ENCODE data around the gene OR10G8. TPM values are rescaled to one million over a fixed set of nuclear protein-coding genes. Genes with fewer than 3 reads are reported as not detected.

The OR10G8 gene
- total RNA-seq, 1 experiment from 2014 or later: not detected

GRCh38 chr11:123977731-123978347 lies 48.8 kb upstream of the OR10G8 start, which contains the start of gene OR10S1:
OR10S1 (minus strand) TSS chr11:123977781; CDS start chr11:123977664, 117 bp downstream.
- no peak within 1 kb of the TSS for H3K18ac ChIP-seq (ENCODE audit: insufficient read length, low read depth, low read length)
- H4K91ac ChIP-seq (ENCODE audit: insufficient read length, low read depth, low read length): no peak within 1 kb of the TSS
- no peak within 1 kb of the TSS; the same call in 1 of the 2 replicates for H3K14ac ChIP-seq (ENCODE audit: insufficient read depth, low read length)
- Mint-ChIP-seq H3K27ac (peak within 1 kb of the TSS in 1 of 3 experiments; percentile 18; a peak in 2 of 7 replicates), H3K27me3 (ENCODE audit: low read depth) (no peaks in the 10 kb centered on the region; the same call in 1 of the 2 replicates), H3K4me3 (no peak within 1 kb of the TSS), H3K9me3 (peaks cover 7 to 13% of the 10 kb centered on the region in 2 experiments), H3K36me3 (ENCODE audit: insufficient read depth in 1 of 3, low read depth in 3 of 3) (peaks cover 3 to 14% (median 6%) of the 10 kb centered on the region in 3 experiments; a peak in 5 of 7 replicates), H3K4me1 (peaks cover 14 to 15% of the 10 kb centered on the region in 2 experiments)
- H2BK5ac ChIP-seq (ENCODE audit: insufficient read length, low read length): no peak within 1 kb of the TSS
- H3K27ac ChIP-seq (ENCODE audit: insufficient read length, low read depth, low read length): no peak within 1 kb of the TSS
- H2AK5ac ChIP-seq (ENCODE audit: insufficient read length, low read length): no peak within 1 kb of the TSS
- no peak within 1 kb of the TSS for H2AFZ ChIP-seq (ENCODE audit: low read length)
- H2BK120ac ChIP-seq (ENCODE audit: low read depth, low read length, poor library complexity, severe bottlenecking): no peak within 1 kb of the TSS
- no peak within 1 kb of the TSS for H3K4me2 ChIP-seq (ENCODE audit: insufficient read depth, insufficient read length, low read length)
- H3K56ac ChIP-seq (ENCODE audit: insufficient read length, low read depth, low read length): no peak within 1 kb of the TSS
- no peaks in the 10 kb centered on the region for H4K20me1 ChIP-seq (ENCODE audit: control insufficient read depth, insufficient read depth, insufficient read length)
- H3K27me3 ChIP-seq (ENCODE audit: insufficient read depth, low read length): no peaks in the 10 kb centered on the region
- DNase-seq: no peak
- no peak for TF ChIP-seq CTCF (conservative IDR thresholded peaks at IDR 0.05)
- H2BK20ac ChIP-seq (ENCODE audit: low read depth, low read length, poor library complexity, severe bottlenecking): no peak within 1 kb of the TSS
- no peaks in the 10 kb centered on the region for H3K9me3 ChIP-seq (ENCODE audit: control insufficient read depth, low read depth, low read length)
- H4K8ac ChIP-seq (replicated peaks; ENCODE audit: insufficient read length, low read depth, low read length): no peak within 1 kb of the TSS
- H3K23ac ChIP-seq (ENCODE audit: insufficient read length, low read depth, low read length): no peak within 1 kb of the TSS
- no peak within 1 kb of the TSS for H3T11ph ChIP-seq (ENCODE audit: low read length)
- no peak within 1 kb of the TSS for H3K4ac ChIP-seq (ENCODE audit: low read depth, low read length)
- no peak within 1 kb of the TSS for H2BK15ac ChIP-seq (ENCODE audit: low read depth, low read length)
- H3K4me1 ChIP-seq (ENCODE audit: insufficient read depth, low read length): no peaks in the 10 kb centered on the region
- no peaks in the 10 kb centered on the region for H3K23me2 ChIP-seq (ENCODE audit: insufficient read length, low read depth, low read length, poor library complexity, severe bottlenecking)
- H4K5ac ChIP-seq (ENCODE audit: insufficient read length, low read depth, low read length): no peak within 1 kb of the TSS
- H3K79me1 ChIP-seq (ENCODE audit: insufficient read depth, low read depth, low read length, poor library complexity, severe bottlenecking): no peaks in the 10 kb centered on the region
- no peak within 1 kb of the TSS for H3K9ac ChIP-seq (ENCODE audit: extremely low read depth, insufficient read length, low read length)
- H3K79me2 ChIP-seq (ENCODE audit: insufficient read depth, low read length): no peaks in the 10 kb centered on the region
- H2BK12ac ChIP-seq (ENCODE audit: insufficient read length, low read depth, low read length): no peak within 1 kb of the TSS
